Measurements from ENCODE around the gene RPRML. TPM values are rescaled to one million over a fixed set of nuclear protein-coding genes. Genes with fewer than 3 reads are reported as not detected.
A peak's percentile ranks its signal among the peaks of the same experiment; 100 is the strongest.

RPRML gene
- total RNA-seq, 1 donor from 2014 or later = not detected

GRCh38 chr17:46977750-46978488 is 1.1 kb downstream of the RPRML start:
- no peak for FAIRE-seq
- H3K27me3 ChIP-seq (ENCODE audit: control insufficient read depth, insufficient read depth, low read length) = peaks cover 27% of the 10 kb centered on the region
- DNase-seq (ENCODE audit: low read depth) = no peak
- H3K36me3 ChIP-seq (ENCODE audit: control insufficient read depth, insufficient read depth, low read length) = no peaks in the 10 kb centered on the region
- H3K4me3 ChIP-seq (ENCODE audit: low read depth, low read length) = peak overlapping the region; percentile 31
- TF ChIP-seq, protein P1, sequence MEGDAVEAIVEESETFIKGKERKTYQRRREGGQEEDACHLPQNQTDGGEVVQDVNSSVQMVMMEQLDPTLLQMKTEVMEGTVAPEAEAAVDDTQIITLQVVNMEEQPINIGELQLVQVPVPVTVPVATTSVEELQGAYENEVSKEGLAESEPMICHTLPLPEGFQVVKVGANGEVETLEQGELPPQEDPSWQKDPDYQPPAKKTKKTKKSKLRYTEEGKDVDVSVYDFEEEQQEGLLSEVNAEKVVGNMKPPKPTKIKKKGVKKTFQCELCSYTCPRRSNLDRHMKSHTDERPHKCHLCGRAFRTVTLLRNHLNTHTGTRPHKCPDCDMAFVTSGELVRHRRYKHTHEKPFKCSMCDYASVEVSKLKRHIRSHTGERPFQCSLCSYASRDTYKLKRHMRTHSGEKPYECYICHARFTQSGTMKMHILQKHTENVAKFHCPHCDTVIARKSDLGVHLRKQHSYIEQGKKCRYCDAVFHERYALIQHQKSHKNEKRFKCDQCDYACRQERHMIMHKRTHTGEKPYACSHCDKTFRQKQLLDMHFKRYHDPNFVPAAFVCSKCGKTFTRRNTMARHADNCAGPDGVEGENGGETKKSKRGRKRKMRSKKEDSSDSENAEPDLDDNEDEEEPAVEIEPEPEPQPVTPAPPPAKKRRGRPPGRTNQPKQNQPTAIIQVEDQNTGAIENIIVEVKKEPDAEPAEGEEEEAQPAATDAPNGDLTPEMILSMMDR (IDR thresholded peaks at IDR 0.05; ENCODE audit: insufficient read depth, low read length, severe bottlenecking) = no peak

DNA sequence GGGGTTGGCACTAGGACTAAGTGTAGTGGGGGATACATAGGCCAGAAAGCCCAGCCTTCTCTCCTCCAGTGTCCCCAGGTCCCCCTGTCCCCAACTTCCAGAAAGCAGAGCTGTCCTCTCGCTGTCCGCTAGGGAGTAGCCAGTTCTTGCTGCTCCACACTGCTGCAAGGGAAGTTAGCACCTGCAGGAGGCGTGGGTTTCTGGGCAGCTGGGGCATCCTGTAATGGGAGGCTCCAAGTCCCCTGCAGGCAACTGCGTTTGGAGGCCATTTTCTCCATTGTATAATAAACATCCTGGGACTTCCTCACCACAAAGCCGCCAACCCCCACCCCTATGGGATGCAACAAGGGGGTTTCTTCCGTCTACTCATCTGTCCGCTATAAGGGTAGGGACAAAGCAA is 1.7 kb downstream of the RPRML start:
- no peak for FAIRE-seq
- H3K4me3 ChIP-seq (ENCODE audit: low read depth, low read length) = no peak overlapping the region
- TF ChIP-seq, protein P1 (IDR thresholded peaks at IDR 0.05; ENCODE audit: insufficient read depth, low read length, severe bottlenecking) = peak; percentile 39
- no peaks in the 10 kb centered on the region for H3K36me3 ChIP-seq (ENCODE audit: control insufficient read depth, insufficient read depth, low read length)
- peak; percentile 53 for DNase-seq (ENCODE audit: low read depth)
- peaks cover 27% of the 10 kb centered on the region for H3K27me3 ChIP-seq (ENCODE audit: control insufficient read depth, insufficient read depth, low read length)

DNA sequence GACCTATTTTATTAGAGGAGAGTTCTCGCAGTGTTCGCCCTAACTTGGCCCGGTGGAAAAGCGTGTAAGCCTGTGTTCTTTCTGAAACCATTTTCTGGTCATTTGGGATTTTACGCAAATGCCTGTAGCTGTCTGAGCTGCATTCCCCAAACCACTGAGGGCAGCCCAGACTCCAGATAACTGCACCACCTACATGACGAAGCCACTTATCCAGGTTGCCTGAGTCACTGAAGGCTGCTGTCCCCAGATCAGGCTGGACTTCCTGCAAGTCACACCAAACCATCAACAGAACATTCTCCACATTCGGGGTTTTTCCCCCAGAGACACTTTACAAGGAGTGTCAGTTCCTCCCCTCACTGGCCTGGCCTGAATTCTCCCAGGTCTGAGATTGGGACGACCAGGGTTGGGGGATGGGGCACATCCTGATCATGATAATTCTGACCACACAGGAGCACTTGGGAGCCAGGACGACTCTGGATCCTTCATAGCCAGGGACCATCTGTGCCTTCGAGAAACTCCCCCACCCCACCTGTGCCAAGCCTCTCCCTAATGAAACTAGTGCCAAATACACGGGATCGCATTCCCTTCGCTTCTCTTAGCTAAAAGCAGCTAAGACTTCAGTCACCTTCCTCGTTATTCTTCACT is 2.3 kb downstream of the RPRML start:
- FAIRE-seq (no peak), DNase-seq (ENCODE audit: low read depth) (no peak)
- Histone ChIP-seq H3K27me3 (ENCODE audit: control insufficient read depth, insufficient read depth, low read length) (peaks cover 27% of the 10 kb centered on the region), H3K4me3 (ENCODE audit: low read depth, low read length) (no peak overlapping the region), H3K36me3 (ENCODE audit: control insufficient read depth, insufficient read depth, low read length) (no peaks in the 10 kb centered on the region)
- TF ChIP-seq, protein P1 (IDR thresholded peaks at IDR 0.05; ENCODE audit: insufficient read depth, low read length, severe bottlenecking) = no peak

DNA sequence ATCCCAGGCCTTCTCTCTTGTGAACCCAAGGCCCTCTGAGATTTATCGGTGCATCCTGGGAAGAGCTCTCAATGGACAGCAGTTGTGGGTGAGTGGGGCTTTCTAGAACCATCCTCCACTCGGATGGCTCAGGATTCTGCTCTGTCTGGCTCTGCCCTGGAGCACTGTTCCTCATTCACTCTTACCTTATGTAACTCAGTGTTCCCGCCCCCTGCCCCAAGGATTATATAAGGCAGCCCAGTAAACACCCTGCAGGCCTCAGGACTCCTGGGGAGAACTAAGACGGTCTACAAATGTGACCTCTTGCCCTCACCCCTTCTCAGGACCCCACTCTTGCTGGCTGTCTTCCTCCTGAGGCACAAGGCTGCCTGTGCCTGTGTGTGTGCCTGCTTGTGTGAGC is 3.8 kb downstream of the RPRML start:
- H3K27me3 ChIP-seq (ENCODE audit: control insufficient read depth, insufficient read depth, low read length) = peaks cover 27% of the 10 kb centered on the region
- FAIRE-seq (peak; percentile 18), DNase-seq (ENCODE audit: low read depth) (no peak)
- TF ChIP-seq, protein P1 (IDR thresholded peaks at IDR 0.05; ENCODE audit: insufficient read depth, low read length, severe bottlenecking) = no peak
- no peak overlapping the region for H3K4me3 ChIP-seq (ENCODE audit: low read depth, low read length)
- no peaks in the 10 kb centered on the region for H3K36me3 ChIP-seq (ENCODE audit: control insufficient read depth, insufficient read depth, low read length)

DNA sequence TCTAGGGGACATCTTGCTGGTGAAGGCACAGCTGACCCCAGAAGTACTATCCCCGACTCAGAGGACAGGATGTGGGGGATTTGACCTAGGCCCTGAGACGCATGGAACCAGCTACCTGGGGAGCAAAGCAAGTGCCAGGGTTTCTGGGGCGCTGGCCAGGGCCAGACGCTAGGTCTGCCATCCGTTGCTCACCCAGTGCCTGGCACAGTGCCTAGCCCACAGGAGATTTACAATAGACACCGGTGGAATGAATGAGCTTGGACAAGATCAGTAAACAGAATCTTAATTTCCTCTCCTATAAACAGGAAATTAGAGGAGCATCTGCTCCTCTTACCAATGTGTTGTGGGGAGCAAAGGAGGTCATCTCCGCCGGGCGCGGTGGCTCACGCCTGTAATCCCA is 5.0 kb downstream of the RPRML start:
- DNase-seq (ENCODE audit: low read depth) (no peak), FAIRE-seq (no peak)
- TF ChIP-seq, protein P1 (IDR thresholded peaks at IDR 0.05; ENCODE audit: insufficient read depth, low read length, severe bottlenecking) = no peak
- no peaks in the 10 kb centered on the region for H3K36me3 ChIP-seq (ENCODE audit: control insufficient read depth, insufficient read depth, low read length)
- peaks cover 22% of the 10 kb centered on the region for H3K27me3 ChIP-seq (ENCODE audit: control insufficient read depth, insufficient read depth, low read length)
- no peak overlapping the region for H3K4me3 ChIP-seq (ENCODE audit: low read depth, low read length)
